Brain microvascular endothelial cell (primary cell): ENCODE measurements around the gene AHDC1.

ENCODE experiments used
- DNase-seq: peaks from one replicate; pipeline ENCODE4 v3.0.0-alpha.2; 2020
- H3K27ac ChIP-seq: fragments of 250-450 bp; sonication (Bioruptor Pico); 2 replicates; pipeline ENCODE4 v1.5.1; 2020; ENCODE audit warnings: mild to moderate bottlenecking, moderate library complexity
- H3K27me3 ChIP-seq: fragments of 250-450 bp; sonication (Bioruptor Pico); replicated peaks from 2 replicates; pipeline ENCODE4 v1.5.1; 2020; ENCODE audit warnings: mild to moderate bottlenecking
- H3K36me3 ChIP-seq: fragments of 250-450 bp; sonication (Bioruptor Pico); replicated peaks from 2 replicates; pipeline ENCODE4 v1.5.1; 2020; ENCODE audit warnings: mild to moderate bottlenecking
- H3K4me3 ChIP-seq: 2 replicates; pipeline ENCODE4 v1.5.1; 2011; ENCODE audit warnings: low read depth, mild to moderate bottlenecking, control low read depth, low read length, moderate library complexity
- in situ Hi-C: cut with HindIII; loops from 2 replicates; pipeline ENCODE4 v1.10.0; 2017; ENCODE audit warnings: low sequenced_read_pairs, low pct_ligation_motif_present
- TF ChIP-seq, protein P1 (sequence below): IDR thresholded peaks from 2 replicates; pipeline ENCODE4 v1.5.1; 2011; ENCODE audit warnings: low read depth, mild to moderate bottlenecking, moderate library complexity, low read length, control low read depth, inconsistent platforms; ENCODE audit errors: missing control alignments

AHDC1 gene

DNA sequence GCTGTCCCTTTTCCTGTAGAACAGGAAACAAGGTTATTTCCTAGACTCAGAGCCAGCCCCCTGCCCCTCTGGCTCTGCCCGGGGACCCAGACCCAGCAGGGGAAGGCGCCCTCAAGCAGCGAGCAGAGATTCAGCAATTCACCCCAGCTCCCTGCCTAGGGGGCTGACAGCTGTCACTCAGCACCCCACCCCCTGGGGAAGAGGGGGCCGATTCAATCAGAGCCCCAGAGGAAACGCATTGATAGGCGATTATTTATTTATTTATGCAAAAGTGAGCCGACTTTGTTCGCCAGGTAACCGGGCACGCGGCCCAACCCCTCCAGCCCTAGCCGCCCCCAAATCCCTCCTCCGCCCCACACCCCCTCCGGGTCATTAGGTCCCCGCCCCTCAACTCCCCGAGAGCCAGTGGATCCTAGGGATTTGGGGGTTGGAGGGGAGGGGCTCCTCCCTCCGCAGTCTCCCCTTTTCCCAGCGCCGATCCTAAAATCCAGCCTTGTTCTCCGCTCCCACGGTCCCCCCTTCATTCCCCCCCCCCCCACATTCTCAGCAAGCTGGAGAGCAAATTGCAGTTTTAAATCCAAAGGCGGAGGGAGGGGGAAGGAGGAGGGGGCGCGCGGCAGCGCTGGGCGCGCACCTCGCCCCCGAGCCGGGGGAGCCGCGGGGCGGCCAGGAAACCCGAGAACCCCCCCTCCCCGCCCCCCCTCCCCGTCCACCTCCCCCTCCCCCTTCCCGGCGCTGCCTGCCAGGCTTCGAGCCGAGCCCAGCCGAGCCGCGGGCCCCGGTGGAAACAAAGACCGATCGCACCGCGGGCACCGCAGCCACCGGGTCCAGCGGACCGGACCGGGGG is 1.3 kb downstream of the AHDC1 start:
- Histone ChIP-seq H3K27ac (no peak overlapping the region), H3K36me3 (no peaks in the 10 kb centered on the region), H3K4me3 (peak overlapping the region; percentile 85), H3K27me3 (no peaks in the 10 kb centered on the region)
- DNase-seq: no peak
- in situ Hi-C loops: no loop called here
- TF ChIP-seq, protein P1, sequence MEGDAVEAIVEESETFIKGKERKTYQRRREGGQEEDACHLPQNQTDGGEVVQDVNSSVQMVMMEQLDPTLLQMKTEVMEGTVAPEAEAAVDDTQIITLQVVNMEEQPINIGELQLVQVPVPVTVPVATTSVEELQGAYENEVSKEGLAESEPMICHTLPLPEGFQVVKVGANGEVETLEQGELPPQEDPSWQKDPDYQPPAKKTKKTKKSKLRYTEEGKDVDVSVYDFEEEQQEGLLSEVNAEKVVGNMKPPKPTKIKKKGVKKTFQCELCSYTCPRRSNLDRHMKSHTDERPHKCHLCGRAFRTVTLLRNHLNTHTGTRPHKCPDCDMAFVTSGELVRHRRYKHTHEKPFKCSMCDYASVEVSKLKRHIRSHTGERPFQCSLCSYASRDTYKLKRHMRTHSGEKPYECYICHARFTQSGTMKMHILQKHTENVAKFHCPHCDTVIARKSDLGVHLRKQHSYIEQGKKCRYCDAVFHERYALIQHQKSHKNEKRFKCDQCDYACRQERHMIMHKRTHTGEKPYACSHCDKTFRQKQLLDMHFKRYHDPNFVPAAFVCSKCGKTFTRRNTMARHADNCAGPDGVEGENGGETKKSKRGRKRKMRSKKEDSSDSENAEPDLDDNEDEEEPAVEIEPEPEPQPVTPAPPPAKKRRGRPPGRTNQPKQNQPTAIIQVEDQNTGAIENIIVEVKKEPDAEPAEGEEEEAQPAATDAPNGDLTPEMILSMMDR: no peak

GRCh38 chr1:27601771-27602461 is 2.0 kb downstream of the AHDC1 start:
- TF ChIP-seq, protein P1: no peak
- Histone ChIP-seq H3K27ac (no peak overlapping the region), H3K4me3 (peak overlapping the region; percentile 85), H3K36me3 (no peaks in the 10 kb centered on the region), H3K27me3 (no peaks in the 10 kb centered on the region)
- no peak for DNase-seq
- in situ Hi-C loops: no loop called here

GRCh38 chr1:27601321-27601770 is 2.6 kb downstream of the AHDC1 start:
- H3K27me3 ChIP-seq: no peaks in the 10 kb centered on the region
- no peak for DNase-seq
- H3K27ac ChIP-seq: no peak overlapping the region
- in situ Hi-C loops: no loop called here
- H3K36me3 ChIP-seq: no peaks in the 10 kb centered on the region
- TF ChIP-seq, protein P1: no peak
- peak overlapping the region; percentile 85 for H3K4me3 ChIP-seq

DNA sequence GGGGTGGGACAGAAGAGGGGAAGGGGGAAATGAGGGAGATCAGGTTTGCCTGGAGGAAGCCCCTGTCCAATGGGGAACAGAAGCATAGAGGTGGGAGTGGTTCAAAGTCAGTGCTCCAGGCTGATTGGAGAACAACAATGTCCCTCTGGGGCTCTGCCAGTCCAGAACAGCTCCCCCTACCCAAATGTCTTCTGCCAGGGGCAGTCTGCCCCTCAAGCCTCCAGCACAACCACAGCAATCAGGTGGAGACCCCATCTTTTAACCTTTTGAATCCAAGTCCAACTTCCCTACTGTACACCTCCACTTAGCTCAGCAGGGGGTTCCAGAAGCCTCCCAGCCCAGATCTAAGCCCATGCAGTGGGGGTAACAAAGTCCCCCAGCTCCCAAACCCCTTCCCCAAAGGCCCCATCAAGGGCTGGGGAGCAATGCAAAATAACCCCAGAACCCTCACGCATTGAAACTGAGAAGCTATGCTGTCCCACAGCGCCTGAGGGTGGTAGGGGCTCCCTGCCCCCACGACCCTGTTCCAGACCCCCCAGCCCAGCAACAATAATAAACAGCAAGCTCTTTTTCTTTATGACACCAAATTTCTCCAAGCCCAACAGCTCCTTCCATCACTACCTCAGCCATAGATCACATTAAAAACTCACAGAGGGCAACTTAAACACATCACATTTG is 3.3 kb downstream of the AHDC1 start:
- Histone ChIP-seq H3K27ac (no peak overlapping the region), H3K27me3 (no peaks in the 10 kb centered on the region), H3K36me3 (no peaks in the 10 kb centered on the region), H3K4me3 (no peak overlapping the region)
- DNase-seq: no peak
- in situ Hi-C loops: no loop called here
- TF ChIP-seq, protein P1: no peak

DNA sequence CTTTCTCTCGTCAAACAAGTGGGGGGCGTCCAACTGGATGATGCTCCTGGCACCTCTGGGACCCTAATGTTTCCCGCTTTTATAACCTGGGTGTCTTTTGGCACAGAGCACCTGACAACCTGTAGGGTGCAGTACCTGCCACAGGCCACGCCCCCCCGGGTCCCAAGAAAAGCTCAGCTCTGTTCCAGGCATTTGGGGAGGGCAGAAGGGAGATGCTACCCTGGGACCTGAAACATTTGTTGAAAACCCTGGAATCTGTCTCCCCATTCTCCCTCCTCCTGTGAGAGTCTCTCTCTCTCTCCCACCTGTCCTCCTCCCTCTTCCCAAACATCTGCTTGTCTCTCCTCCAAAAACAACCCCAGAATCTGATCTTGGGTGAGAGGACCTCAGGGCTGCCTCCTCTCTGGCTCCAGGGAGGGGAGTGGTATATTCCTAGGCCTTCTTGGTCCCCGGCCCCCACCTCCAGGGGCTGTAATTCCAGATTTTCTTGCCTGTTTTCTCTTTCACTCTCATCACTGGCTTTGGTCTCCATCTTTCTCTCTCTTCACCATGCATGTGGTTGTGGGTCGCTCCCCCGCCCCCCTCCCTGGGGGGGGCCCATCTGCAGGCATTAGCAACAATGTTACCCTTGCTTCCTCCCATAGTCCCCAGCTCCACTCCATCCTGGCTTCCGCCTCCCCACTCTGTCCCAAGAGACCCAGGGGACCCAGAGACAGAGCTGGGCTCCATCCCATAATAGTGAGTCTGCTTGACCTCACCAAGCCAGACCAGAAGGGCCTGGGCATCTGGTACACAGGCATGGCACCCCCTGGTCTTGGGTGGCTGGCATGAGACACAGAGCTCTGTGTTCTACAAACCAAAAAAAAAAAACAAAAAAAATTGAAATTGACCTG is 4.1 kb downstream of the AHDC1 start:
- no peaks in the 10 kb centered on the region for H3K27me3 ChIP-seq
- in situ Hi-C loops: no loop called here
- H3K27ac ChIP-seq: no peak overlapping the region
- no peak for DNase-seq
- H3K4me3 ChIP-seq: peak overlapping the region; percentile 15
- H3K36me3 ChIP-seq: no peaks in the 10 kb centered on the region
- TF ChIP-seq, protein P1: no peak
